ENCODE results near the gene GSK3B. TPM values are rescaled to one million over a fixed set of nuclear protein-coding genes. Genes with fewer than 3 reads are reported as not detected.

Gene GSK3B
- total RNA-seq, 1 donor from 2014 or later = 88.6 TPM

GRCh38 chr3:119937229-119937628 lies 157.0 kb downstream of the GSK3B start:
- Histone ChIP-seq H3K27me3 (no peaks in the 10 kb centered on the region), H3K27ac (no peak overlapping the region), H3K9ac (no peak overlapping the region), H3K36me3 (no peaks in the 10 kb centered on the region), H3K4me2 (no peak overlapping the region), H3F3A (ENCODE audit: low read depth) (no peaks in the 10 kb centered on the region), H3K9me3 (ENCODE audit: low read depth) (no peaks in the 10 kb centered on the region), H3K4me3 (no peak overlapping the region), H3K4me1 (peaks cover 5% of the 10 kb centered on the region), H4K20me1 (ENCODE audit: low read depth) (peaks cover 11% of the 10 kb centered on the region), H2AFZ (replicated peaks) (no peak overlapping the region), H3K79me2 (ENCODE audit: low read depth) (peaks cover 82% of the 10 kb centered on the region)
- peaks cover 28% of the 10 kb centered on the region for H3K36me3 Mint-ChIP-seq
- no peaks in the 10 kb centered on the region for H3K27me3 Mint-ChIP-seq (ENCODE audit: insufficient read depth, low read depth)
- no peaks in the 10 kb centered on the region for H3K4me1 Mint-ChIP-seq
- TF ChIP-seq EZH2phosphoT487 (IDR thresholded peaks at IDR 0.05) (no peak), CTCF (IDR thresholded peaks at IDR 0.05) (no peak), EZH2 (IDR thresholded peaks at IDR 0.05) (no peak)
- no peak overlapping the region for H3K4me3 Mint-ChIP-seq
- H3K9me3 Mint-ChIP-seq = peaks cover 4% of the 10 kb centered on the region
- no peak for DNase-seq (ENCODE audit: low spot score)
- no peak overlapping the region for H3K27ac Mint-ChIP-seq

GRCh38 chr3:119934249-119934648 lies 160.0 kb downstream of the GSK3B start:
- Histone ChIP-seq H3K27ac (no peak overlapping the region), H3K4me2 (no peak overlapping the region), H3K4me3 (no peak overlapping the region), H3F3A (ENCODE audit: low read depth) (no peaks in the 10 kb centered on the region), H3K9ac (no peak overlapping the region), H3K4me1 (peaks cover 2% of the 10 kb centered on the region), H4K20me1 (ENCODE audit: low read depth) (peaks cover 12% of the 10 kb centered on the region), H3K79me2 (ENCODE audit: low read depth) (peaks cover 100% of the 10 kb centered on the region), H2AFZ (replicated peaks) (no peak overlapping the region), H3K9me3 (ENCODE audit: low read depth) (no peaks in the 10 kb centered on the region), H3K36me3 (no peaks in the 10 kb centered on the region), H3K27me3 (no peaks in the 10 kb centered on the region)
- Mint-ChIP-seq H3K4me3 (no peak overlapping the region), H3K9me3 (peaks cover 6% of the 10 kb centered on the region), H3K27ac (no peak overlapping the region), H3K4me1 (no peaks in the 10 kb centered on the region), H3K27me3 (ENCODE audit: insufficient read depth, low read depth) (no peaks in the 10 kb centered on the region), H3K36me3 (peaks cover 25% of the 10 kb centered on the region)
- no peak for DNase-seq (ENCODE audit: low spot score)
- no peak for TF ChIP-seq EZH2phosphoT487 (IDR thresholded peaks at IDR 0.05)

GRCh38 chr3:119933207-119933606 lies 161.0 kb downstream of the GSK3B start:
- Histone ChIP-seq H3K4me1 (no peaks in the 10 kb centered on the region), H4K20me1 (ENCODE audit: low read depth) (peaks cover 16% of the 10 kb centered on the region), H3K36me3 (no peaks in the 10 kb centered on the region), H3F3A (ENCODE audit: low read depth) (no peaks in the 10 kb centered on the region), H3K79me2 (ENCODE audit: low read depth) (peaks cover 100% of the 10 kb centered on the region), H3K27me3 (no peaks in the 10 kb centered on the region), H3K4me2 (no peak overlapping the region), H3K27ac (no peak overlapping the region), H2AFZ (replicated peaks) (no peak overlapping the region), H3K9ac (no peak overlapping the region), H3K9me3 (ENCODE audit: low read depth) (no peaks in the 10 kb centered on the region), H3K4me3 (no peak overlapping the region)
- Mint-ChIP-seq H3K9me3 (peaks cover 4% of the 10 kb centered on the region), H3K4me1 (no peaks in the 10 kb centered on the region), H3K27me3 (ENCODE audit: insufficient read depth, low read depth) (no peaks in the 10 kb centered on the region), H3K36me3 (peaks cover 24% of the 10 kb centered on the region), H3K4me3 (no peak overlapping the region), H3K27ac (no peak overlapping the region)
- TF ChIP-seq EZH2phosphoT487 (IDR thresholded peaks at IDR 0.05) (no peak), EZH2 (IDR thresholded peaks at IDR 0.05) (no peak), CTCF (IDR thresholded peaks at IDR 0.05) (no peak)
- no peak for DNase-seq (ENCODE audit: low spot score)

GRCh38 chr3:119930286-119930685 lies 164.0 kb downstream of the GSK3B start:
- Histone ChIP-seq H2AFZ (replicated peaks) (no peak overlapping the region), H3K4me3 (no peak overlapping the region), H3K27ac (no peak overlapping the region), H3K9me3 (ENCODE audit: low read depth) (no peaks in the 10 kb centered on the region), H3K9ac (no peak overlapping the region), H3K27me3 (no peaks in the 10 kb centered on the region), H3K79me2 (ENCODE audit: low read depth) (peaks cover 98% of the 10 kb centered on the region), H3K4me1 (no peaks in the 10 kb centered on the region), H3K4me2 (no peak overlapping the region), H4K20me1 (ENCODE audit: low read depth) (peaks cover 13% of the 10 kb centered on the region), H3F3A (ENCODE audit: low read depth) (no peaks in the 10 kb centered on the region), H3K36me3 (no peaks in the 10 kb centered on the region)
- no peak for DNase-seq (ENCODE audit: low spot score)
- H3K4me3 Mint-ChIP-seq = no peak overlapping the region
- H3K4me1 Mint-ChIP-seq = no peaks in the 10 kb centered on the region
- no peaks in the 10 kb centered on the region for H3K27me3 Mint-ChIP-seq (ENCODE audit: insufficient read depth, low read depth)
- H3K9me3 Mint-ChIP-seq = peaks cover 1% of the 10 kb centered on the region
- no peak overlapping the region for H3K27ac Mint-ChIP-seq
- TF ChIP-seq EZH2phosphoT487 (IDR thresholded peaks at IDR 0.05) (no peak), EZH2 (IDR thresholded peaks at IDR 0.05) (no peak), CTCF (IDR thresholded peaks at IDR 0.05) (no peak)
- peaks cover 9% of the 10 kb centered on the region for H3K36me3 Mint-ChIP-seq

Data from neural progenitor cell (in vitro differentiated cells).